Breast epithelium (tissue), 3 donors: ENCODE results near the gene SDK2.

Experiments
- CTCF ChIP-seq, 3 donors: fragments of 450-650 bp; IDR thresholded peaks; one replicate each; pipeline ENCODE4 v1.5.1; 2016 to 2017; ENCODE audit warnings: antibody characterized with exemption in 3 of 3, mild to moderate bottlenecking in 3 of 3, moderate library complexity in 3 of 3
- POLR2A ChIP-seq: fragments of 450-650 bp; IDR thresholded peaks from one replicate; pipeline ENCODE4 v1.6.1; 2016; ENCODE audit warnings: antibody characterized with exemption, mild to moderate bottlenecking, moderate library complexity

GRCh38 chr17:73410586-73411312, 233.5 kb downstream of the SDK2 start:
- TF ChIP-seq CTCF (IDR thresholded peaks at IDR 0.05) (no peak), POLR2A (no peak)
